ENCODE data around the gene PIAS1.

PIAS1 gene

GRCh38 chr15:68203956-68204355, 149.8 kb downstream of the PIAS1 start:
- H3K4me3 ChIP-seq (IDR thresholded peaks at IDR 0.05; ENCODE audit: insufficient read depth, low read depth, low read length), result no peak overlapping the region
- no peak overlapping the region for H3K4me2 ChIP-seq
- no peaks in the 10 kb centered on the region; the same call in 1 of the 2 replicates for H3K79me2 ChIP-seq (ENCODE audit: insufficient read depth, low read depth)
- TF ChIP-seq CTCF (conservative IDR thresholded peaks at IDR 0.05; ENCODE audit: low read depth, low read length), result no peak
- H3K9ac ChIP-seq, result no peak overlapping the region
- H4K20me1 ChIP-seq (ENCODE audit: insufficient read depth), result no peaks in the 10 kb centered on the region
- no peaks in the 10 kb centered on the region for H3K27me3 ChIP-seq (ENCODE audit: insufficient read depth, low read depth)
- H3K36me3 ChIP-seq (ENCODE audit: insufficient read depth), result no peaks in the 10 kb centered on the region
- H3K27ac ChIP-seq, result no peak overlapping the region
- H3K4me1 ChIP-seq (ENCODE audit: low read depth, poor library complexity, severe bottlenecking), result no peaks in the 10 kb centered on the region
- no peak overlapping the region for H2AFZ ChIP-seq (ENCODE audit: low read depth)

DNA sequence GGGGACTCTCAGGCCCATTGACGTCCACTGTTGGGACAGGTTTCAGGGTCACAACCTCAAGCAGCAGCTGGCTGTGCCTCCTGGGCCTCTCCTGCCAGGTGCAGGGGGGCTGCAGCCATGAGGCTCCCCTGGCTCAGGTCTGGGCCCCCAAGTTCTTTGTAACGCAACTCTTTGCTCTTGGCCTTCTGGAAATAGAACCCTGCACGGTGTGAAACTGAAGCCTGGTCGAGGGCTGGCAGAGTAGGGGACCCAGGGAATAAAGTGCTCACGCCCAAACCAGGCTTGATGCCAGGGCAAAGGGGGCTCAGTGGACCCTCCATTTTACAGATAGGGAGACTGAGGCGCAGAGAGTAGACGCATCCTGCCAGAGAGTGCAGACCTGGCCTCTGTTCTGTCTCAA, 150.2 kb downstream of the PIAS1 start:
- Histone ChIP-seq H3K36me3 (ENCODE audit: insufficient read depth) (no peaks in the 10 kb centered on the region), H3K27me3 (ENCODE audit: insufficient read depth, low read depth) (no peaks in the 10 kb centered on the region), H3K9ac (no peak overlapping the region), H4K20me1 (ENCODE audit: insufficient read depth) (no peaks in the 10 kb centered on the region), H3K4me1 (ENCODE audit: low read depth, poor library complexity, severe bottlenecking) (no peaks in the 10 kb centered on the region), H3K27ac (no peak overlapping the region), H3K4me2 (no peak overlapping the region), H3K79me2 (ENCODE audit: insufficient read depth, low read depth) (no peaks in the 10 kb centered on the region; the same call in 1 of the 2 replicates), H3K4me3 (IDR thresholded peaks at IDR 0.05; ENCODE audit: insufficient read depth, low read depth, low read length) (no peak overlapping the region), H2AFZ (ENCODE audit: low read depth) (no peak overlapping the region)
- no peak for TF ChIP-seq CTCF (conservative IDR thresholded peaks at IDR 0.05; ENCODE audit: low read depth, low read length)

- H3K79me2 ChIP-seq (ENCODE audit: insufficient read depth, low read depth), result no peaks in the 10 kb centered on the region; the same call in 1 of the 2 replicates
- H3K36me3 ChIP-seq (ENCODE audit: insufficient read depth), result no peaks in the 10 kb centered on the region
- H4K20me1 ChIP-seq (ENCODE audit: insufficient read depth), result no peaks in the 10 kb centered on the region
- no peaks in the 10 kb centered on the region for H3K4me1 ChIP-seq (ENCODE audit: low read depth, poor library complexity, severe bottlenecking)
- H3K4me3 ChIP-seq (IDR thresholded peaks at IDR 0.05; ENCODE audit: insufficient read depth, low read depth, low read length), result no peak within 1 kb of the TSS
- H2AFZ ChIP-seq (ENCODE audit: low read depth), result no peak within 1 kb of the TSS
- H3K9ac ChIP-seq, result no peak within 1 kb of the TSS
- H3K27me3 ChIP-seq (ENCODE audit: insufficient read depth, low read depth), result no peaks in the 10 kb centered on the region
- H3K4me2 ChIP-seq, result no peak within 1 kb of the TSS
- no peak within 1 kb of the TSS for H3K27ac ChIP-seq
- no peak for TF ChIP-seq CTCF (conservative IDR thresholded peaks at IDR 0.05; ENCODE audit: low read depth, low read length)
Measured at GRCh38 chr15:68204776-68205557, 150.9 kb downstream of the PIAS1 start, which contains the start of gene CALML4. CALML4 (minus strand) TSS chr15:68205332; CDS start chr15:68205247, 85 bp downstream.

DNA sequence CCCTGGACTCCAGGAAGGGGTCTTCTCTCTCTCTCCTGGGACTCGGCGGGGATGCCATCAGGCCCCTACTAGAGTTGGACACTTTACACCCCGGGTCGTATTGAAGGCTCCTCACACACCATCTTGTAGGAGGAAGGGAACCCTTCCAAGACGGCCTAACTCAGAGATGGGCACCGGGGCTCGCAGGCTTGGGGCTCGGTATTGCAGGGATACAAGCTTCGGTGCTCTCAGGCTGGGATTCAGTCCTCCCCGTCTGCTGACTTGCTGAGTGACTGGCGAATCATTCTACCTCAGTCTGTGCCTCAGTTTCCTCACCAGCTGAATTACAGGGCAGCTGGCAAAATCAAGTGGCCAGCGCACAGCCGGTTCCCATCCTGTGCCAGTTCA, 151.4 kb downstream of the PIAS1 start:
- no peak overlapping the region for H3K4me2 ChIP-seq
- H3K27ac ChIP-seq, result no peak overlapping the region
- no peak overlapping the region for H2AFZ ChIP-seq (ENCODE audit: low read depth)

More for the DNA sequence above, 151.4 kb downstream of the PIAS1 start:
- Histone ChIP-seq H3K36me3 (ENCODE audit: insufficient read depth) (no peaks in the 10 kb centered on the region), H3K4me1 (ENCODE audit: low read depth, poor library complexity, severe bottlenecking) (no peaks in the 10 kb centered on the region), H3K27me3 (ENCODE audit: insufficient read depth, low read depth) (no peaks in the 10 kb centered on the region), H4K20me1 (ENCODE audit: insufficient read depth) (no peaks in the 10 kb centered on the region), H3K9ac (no peak overlapping the region), H3K4me3 (IDR thresholded peaks at IDR 0.05; ENCODE audit: insufficient read depth, low read depth, low read length) (no peak overlapping the region), H3K79me2 (ENCODE audit: insufficient read depth, low read depth) (no peaks in the 10 kb centered on the region; the same call in 1 of the 2 replicates)
- TF ChIP-seq CTCF (conservative IDR thresholded peaks at IDR 0.05; ENCODE audit: low read depth, low read length), result no peak
